ENCODE results near the gene PSAT1. TPM values are rescaled to one million over a fixed set of nuclear protein-coding genes. Genes with fewer than 3 reads are reported as not detected.

PSAT1 gene
- total RNA-seq, 1 donor from 2014 or later, result 83.3 TPM

- Mint-ChIP-seq H3K4me3 (ENCODE audit: unreplicated experiment) (no peak overlapping the region), H3K36me3 (ENCODE audit: unreplicated experiment) (no peaks in the 10 kb centered on the region), H3K27me3 (ENCODE audit: unreplicated experiment) (no peaks in the 10 kb centered on the region), H3K9me3 (ENCODE audit: unreplicated experiment) (no peaks in the 10 kb centered on the region), H3K4me1 (ENCODE audit: low read depth, unreplicated experiment) (peaks cover 1% of the 10 kb centered on the region), H3K27ac (ENCODE audit: unreplicated experiment) (no peak overlapping the region)
- no peak for DNase-seq
- TF ChIP-seq CTCF (IDR thresholded peaks at IDR 0.05; ENCODE audit: partially characterized antibody, unreplicated experiment), result no peak
Observed at GRCh38 chr9:78286125-78286524, 10.8 kb upstream of the PSAT1 start.

GRCh38 chr9:78286946-78287388 lies 10.0 kb upstream of the PSAT1 start:
- Mint-ChIP-seq H3K4me1 (ENCODE audit: low read depth, unreplicated experiment) (peaks cover 9% of the 10 kb centered on the region), H3K36me3 (ENCODE audit: unreplicated experiment) (no peaks in the 10 kb centered on the region), H3K27me3 (ENCODE audit: unreplicated experiment) (no peaks in the 10 kb centered on the region), H3K27ac (ENCODE audit: unreplicated experiment) (no peak overlapping the region), H3K9me3 (ENCODE audit: unreplicated experiment) (no peaks in the 10 kb centered on the region), H3K4me3 (ENCODE audit: unreplicated experiment) (no peak overlapping the region)
- TF ChIP-seq CTCF (IDR thresholded peaks at IDR 0.05; ENCODE audit: partially characterized antibody, unreplicated experiment), result no peak
- DNase-seq, result no peak

- Mint-ChIP-seq H3K9me3 (ENCODE audit: unreplicated experiment) (peaks cover 2% of the 10 kb centered on the region), H3K36me3 (ENCODE audit: unreplicated experiment) (no peaks in the 10 kb centered on the region), H3K27ac (ENCODE audit: unreplicated experiment) (no peak overlapping the region), H3K4me1 (ENCODE audit: low read depth, unreplicated experiment) (peaks cover 10% of the 10 kb centered on the region), H3K4me3 (ENCODE audit: unreplicated experiment) (no peak overlapping the region), H3K27me3 (ENCODE audit: unreplicated experiment) (peaks cover 2% of the 10 kb centered on the region)
- TF ChIP-seq CTCF (IDR thresholded peaks at IDR 0.05; ENCODE audit: partially characterized antibody, unreplicated experiment), result no peak
- no peak for DNase-seq
Observed at GRCh38 chr9:78288214-78288892, 8.6 kb upstream of the PSAT1 start.

GRCh38 chr9:78289474-78289873 lies 7.5 kb upstream of the PSAT1 start:
- Mint-ChIP-seq H3K4me3 (ENCODE audit: unreplicated experiment) (no peak overlapping the region), H3K27ac (ENCODE audit: unreplicated experiment) (no peak overlapping the region), H3K4me1 (ENCODE audit: low read depth, unreplicated experiment) (peaks cover 10% of the 10 kb centered on the region), H3K27me3 (ENCODE audit: unreplicated experiment) (peaks cover 2% of the 10 kb centered on the region), H3K36me3 (ENCODE audit: unreplicated experiment) (no peaks in the 10 kb centered on the region), H3K9me3 (ENCODE audit: unreplicated experiment) (peaks cover 2% of the 10 kb centered on the region)
- TF ChIP-seq CTCF (IDR thresholded peaks at IDR 0.05; ENCODE audit: partially characterized antibody, unreplicated experiment), result no peak
- DNase-seq, result no peak

GRCh38 chr9:78291240-78291925 lies 5.5 kb upstream of the PSAT1 start:
- peaks cover 15% of the 10 kb centered on the region for H3K4me1 Mint-ChIP-seq (ENCODE audit: low read depth, unreplicated experiment)
- peak overlapping the region; percentile 10 for H3K27ac Mint-ChIP-seq (ENCODE audit: unreplicated experiment)
- peaks cover 5% of the 10 kb centered on the region for H3K9me3 Mint-ChIP-seq (ENCODE audit: unreplicated experiment)
- H3K4me3 Mint-ChIP-seq (ENCODE audit: unreplicated experiment), result no peak overlapping the region
- H3K27me3 Mint-ChIP-seq (ENCODE audit: unreplicated experiment), result peaks cover 5% of the 10 kb centered on the region
- DNase-seq, result no peak
- TF ChIP-seq CTCF (IDR thresholded peaks at IDR 0.05; ENCODE audit: partially characterized antibody, unreplicated experiment), result no peak
- H3K36me3 Mint-ChIP-seq (ENCODE audit: unreplicated experiment), result no peaks in the 10 kb centered on the region

Data from glutamatergic neuron (in vitro differentiated cells).